HG02973 (cell line): ENCODE data around the gene NOSTRIN.
"Not testable (repeated sequence)": the region's sequence is repeated elsewhere in the genome, so short reads cannot be mapped to it uniquely, and the experiment has no call there.

Experiments
- ATAC-seq: cut with Tn5 transposase; IDR thresholded peaks from one replicate; pipeline ENCODE4 v1.9.1; 2021; ENCODE audit warnings: moderate library complexity; ENCODE audit not compliant: unreplicated experiment

The NOSTRIN gene

DNA sequence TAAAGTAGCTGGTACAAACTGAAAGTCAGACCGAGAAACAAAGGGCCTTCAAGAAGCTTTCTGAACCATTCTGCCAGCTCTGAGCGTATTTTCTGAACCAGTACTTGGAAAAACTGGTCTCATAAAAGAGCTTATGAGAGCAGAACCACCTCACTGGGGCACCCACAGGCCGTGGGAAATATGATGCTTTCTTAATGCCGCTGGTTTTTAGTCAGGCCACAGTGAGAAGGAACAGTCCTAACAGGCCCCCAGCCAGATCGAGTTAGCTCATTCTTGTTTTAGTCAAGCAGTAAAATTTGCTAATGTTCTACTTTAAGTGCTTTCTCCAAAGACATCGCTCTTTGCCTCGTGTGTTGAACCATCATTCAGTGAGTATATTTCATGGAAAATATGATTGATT is 12.7 kb upstream of the NOSTRIN start:
- no peak for ATAC-seq

DNA sequence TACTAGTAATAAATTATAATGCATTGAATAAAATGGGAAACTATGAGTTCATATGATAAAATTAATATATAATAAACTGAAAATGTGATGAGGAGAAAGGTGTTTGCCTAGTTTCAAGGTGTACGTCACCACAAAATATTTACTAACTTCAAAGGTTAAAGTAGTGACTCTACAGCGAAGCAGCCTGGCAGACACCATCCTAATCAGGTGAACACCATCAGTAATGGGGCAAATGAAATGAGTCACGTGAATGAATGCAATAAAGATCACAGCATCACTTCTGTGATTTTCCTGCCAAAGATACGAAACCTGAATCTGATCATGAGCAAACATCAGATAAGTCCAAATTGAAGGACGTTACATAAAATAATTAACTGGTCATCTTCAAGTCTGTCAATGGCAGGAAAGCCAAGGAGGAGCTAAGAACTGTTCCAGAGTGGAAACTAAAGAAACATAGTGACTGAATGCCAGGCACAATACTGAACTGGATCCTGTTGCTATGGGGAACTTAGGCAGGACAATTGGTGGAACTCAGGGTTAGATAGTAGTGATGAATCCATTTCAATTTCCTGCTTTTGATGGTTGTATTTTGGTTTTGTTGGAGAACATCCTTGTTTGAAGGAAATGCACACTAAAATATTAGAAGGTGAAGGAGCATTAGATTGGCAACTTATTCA is 12.1 kb upstream of the NOSTRIN start:
- no peak for ATAC-seq

DNA sequence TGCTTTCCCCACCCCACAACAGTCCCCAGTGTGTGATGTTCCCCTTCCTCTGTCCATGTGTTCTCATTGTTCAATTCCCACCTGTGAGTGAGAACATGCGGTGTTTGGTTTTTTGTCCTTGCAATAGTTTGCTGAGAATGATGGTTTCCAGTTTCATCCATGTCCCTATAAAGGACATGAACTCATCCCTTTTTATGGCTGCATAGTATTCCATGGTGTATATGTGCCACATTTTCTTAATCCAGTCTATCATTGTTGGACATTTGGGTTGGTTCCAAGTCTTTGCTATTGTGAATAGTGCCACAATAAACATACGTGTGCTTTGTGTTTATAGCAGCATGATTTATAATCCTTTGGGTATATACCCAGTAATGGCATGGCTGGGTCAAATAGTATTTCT is 11.3 kb upstream of the NOSTRIN start:
- not testable (repeated sequence) for ATAC-seq

DNA sequence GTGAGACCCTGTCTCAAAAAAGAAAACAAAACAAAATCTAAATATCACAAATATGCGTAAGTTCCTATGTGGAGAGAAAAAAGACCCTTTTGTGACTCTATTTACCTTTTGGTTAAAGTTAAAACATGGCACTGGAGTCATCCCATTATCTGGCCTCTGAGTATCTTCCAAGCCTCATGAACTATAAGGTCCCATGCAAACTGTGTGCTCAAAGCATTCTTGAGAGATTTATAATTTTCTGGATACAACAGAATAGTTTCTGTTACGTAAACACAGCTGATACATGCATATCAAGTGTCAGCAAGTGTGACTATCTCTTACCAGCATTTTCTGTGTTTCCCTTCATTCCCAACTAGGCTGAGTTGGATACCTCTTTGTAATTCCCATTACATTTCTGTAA is 8.8 kb upstream of the NOSTRIN start:
- ATAC-seq: no peak

DNA sequence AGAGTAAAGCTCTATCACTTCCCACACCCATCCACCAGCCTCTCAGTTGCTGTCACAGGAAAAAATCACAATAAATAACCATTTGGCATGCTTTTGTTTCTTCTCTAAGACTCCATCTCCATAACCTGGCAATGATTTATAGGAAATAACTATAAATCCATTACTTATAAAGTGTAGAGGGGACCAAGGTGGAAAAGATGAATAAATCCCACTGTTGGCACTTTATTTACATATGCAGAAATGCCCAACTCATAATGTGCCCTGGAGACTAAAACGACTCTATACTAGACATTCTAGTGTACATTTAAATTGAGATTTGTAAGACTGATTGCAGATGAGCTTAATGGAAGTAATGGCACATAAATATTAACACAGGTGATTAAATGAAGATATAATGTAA is 7.5 kb upstream of the NOSTRIN start:
- no peak for ATAC-seq

DNA sequence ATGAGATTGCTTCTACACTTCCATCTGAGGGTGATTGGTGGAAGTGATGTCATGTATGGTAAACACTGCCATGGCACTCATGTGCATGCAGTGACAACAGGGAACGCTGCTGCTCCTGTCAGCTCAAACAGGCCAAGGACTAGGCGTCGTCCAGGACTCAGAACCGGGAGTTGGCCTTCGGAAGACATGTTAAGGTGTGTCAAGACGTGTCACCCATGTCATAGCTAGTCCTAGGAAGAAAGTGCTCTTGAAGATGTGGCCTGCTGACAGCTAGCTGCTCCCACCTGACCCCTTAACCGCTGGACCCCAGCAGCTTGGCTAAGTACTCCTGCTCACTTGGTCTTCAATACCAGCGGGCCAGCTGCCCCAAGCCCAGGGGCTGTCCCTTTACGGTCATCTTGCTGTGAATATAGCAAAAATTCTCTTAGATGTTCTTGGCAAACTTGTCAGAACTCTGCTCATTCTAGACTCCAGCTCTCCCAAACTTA is 6.3 kb upstream of the NOSTRIN start:
- ATAC-seq: no peak

DNA sequence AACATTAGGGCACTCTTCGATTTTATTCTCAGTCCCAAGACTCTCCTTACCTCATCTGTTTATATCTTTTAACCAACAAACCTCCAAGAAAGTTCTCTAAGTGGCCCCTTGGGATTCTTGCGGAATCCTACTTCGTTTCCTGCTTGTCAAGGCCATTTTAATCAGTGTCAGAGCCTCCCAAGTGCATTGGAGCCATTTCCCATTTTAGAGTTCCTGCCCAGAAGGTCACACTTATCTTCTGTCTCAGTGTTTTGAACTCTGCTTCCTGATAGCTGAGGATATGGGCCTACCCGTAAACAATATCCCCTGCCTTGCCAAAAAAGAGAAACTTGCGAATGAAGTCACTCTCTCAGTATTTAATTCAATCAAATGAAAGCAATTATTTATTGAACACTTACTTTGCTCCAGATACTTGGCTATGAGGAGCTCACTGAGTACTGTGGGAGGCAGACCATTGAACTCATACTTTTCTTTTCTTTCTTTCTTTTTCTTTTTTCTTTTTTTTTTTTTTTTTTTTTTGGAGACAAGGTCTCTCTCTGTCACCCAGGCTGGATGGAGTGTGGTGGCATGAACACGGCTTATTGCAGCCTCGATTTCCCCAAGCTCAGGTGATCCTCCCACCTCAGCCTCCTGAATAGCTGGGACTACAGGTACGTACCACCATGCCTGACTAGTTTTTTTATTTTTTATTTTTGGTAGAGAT is 5.7 kb upstream of the NOSTRIN start:
- no peak for ATAC-seq

DNA sequence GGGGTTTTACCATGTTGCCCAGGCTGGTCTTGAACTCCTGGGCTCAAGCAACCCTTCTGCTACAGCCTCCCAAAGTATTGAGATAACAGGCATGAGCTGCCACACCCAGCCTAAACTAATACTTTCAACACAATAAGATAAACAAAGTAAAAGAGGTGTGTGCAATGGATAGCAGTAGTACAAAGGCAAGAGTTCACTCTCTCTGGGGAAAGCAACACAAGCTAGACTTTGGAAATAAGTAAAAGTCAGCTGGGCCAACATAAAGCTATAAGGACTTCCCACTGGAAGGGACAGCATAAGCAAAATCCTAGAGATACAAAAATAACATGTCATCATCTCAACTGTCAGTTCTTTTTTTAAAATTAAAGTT is 5.2 kb upstream of the NOSTRIN start:
- ATAC-seq: no peak

DNA sequence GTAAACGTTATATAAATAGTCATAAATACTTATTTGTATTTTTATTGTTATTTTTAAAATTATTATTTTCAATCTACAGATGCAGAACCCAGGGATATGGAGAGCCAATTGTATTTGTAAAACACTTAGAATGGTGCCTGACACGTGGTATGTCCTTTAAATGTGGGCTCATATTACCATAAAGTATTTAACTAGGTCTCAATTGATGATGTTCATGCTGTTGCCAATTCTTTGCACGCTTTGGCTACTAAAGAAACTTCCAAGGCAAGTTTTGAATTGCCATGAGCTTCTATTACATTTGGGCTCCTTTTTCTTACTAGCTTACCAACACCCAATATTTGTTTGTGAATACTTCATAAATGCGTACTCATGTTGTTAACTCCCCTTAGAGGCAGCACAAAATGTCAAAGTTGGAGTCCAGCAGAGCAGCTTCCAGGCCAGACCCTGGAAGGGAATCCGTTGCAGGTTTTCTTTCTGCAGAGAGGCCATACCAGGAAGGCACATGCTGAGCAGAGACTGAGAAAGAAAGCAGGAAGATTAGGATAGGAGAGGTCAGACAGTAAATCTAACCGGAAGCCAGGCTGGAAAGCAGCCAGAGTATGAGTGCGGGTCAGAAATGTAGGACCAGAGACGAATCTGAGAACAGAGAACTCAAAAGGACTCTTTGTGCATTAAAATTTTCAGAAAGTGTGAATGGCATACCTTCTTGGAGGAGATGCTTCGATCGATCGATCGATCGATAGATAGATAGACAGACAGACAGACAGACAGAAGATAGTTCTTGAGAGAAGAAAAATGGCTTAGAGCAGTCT is 4.2 kb upstream of the NOSTRIN start:
- no peak for ATAC-seq

DNA sequence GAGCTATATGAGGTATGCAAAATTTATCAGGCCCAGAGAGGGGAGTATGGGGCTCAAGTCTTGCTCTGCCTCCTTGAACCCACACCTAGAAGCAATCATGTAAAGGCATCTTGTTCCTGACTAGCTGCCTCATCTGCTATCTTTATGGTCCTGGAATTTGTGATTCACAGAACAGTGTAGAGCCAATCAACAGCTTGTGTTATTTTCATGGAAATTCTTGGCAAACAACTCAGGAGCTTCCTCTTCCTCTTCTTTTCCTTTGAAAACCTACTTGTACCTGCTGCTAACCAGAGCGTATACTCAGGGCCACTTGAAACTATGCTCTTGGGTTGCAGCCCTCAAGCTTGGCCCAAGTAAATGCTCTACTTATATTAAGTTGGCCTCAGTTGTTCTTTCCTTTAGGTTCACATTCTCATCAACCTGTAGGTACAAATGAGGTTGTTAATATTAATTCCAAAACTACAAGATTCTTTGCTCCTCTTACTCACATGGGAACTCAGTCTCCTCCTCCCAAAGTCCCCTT is 3.5 kb upstream of the NOSTRIN start:
- no peak for ATAC-seq

DNA sequence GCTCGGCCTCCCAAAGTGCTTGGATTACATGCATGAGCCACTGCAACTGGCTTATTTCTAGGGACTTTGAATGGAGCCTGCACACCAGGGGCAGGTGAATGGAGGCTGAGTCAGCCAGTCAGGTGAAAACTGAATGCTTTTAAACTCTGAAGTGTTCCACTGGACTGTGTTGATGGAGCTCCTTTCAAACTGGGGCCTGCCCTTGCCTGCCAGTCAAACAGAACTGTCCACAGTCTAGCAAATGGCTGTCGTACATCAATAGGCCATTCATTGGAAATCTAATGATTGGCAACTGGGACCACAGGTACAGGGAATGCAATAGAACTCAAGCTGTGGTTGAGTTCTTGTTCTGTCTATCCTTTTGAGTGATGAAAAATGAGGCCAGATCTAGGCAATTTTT is 966 bp upstream of the NOSTRIN start:
- no peak for ATAC-seq

DNA sequence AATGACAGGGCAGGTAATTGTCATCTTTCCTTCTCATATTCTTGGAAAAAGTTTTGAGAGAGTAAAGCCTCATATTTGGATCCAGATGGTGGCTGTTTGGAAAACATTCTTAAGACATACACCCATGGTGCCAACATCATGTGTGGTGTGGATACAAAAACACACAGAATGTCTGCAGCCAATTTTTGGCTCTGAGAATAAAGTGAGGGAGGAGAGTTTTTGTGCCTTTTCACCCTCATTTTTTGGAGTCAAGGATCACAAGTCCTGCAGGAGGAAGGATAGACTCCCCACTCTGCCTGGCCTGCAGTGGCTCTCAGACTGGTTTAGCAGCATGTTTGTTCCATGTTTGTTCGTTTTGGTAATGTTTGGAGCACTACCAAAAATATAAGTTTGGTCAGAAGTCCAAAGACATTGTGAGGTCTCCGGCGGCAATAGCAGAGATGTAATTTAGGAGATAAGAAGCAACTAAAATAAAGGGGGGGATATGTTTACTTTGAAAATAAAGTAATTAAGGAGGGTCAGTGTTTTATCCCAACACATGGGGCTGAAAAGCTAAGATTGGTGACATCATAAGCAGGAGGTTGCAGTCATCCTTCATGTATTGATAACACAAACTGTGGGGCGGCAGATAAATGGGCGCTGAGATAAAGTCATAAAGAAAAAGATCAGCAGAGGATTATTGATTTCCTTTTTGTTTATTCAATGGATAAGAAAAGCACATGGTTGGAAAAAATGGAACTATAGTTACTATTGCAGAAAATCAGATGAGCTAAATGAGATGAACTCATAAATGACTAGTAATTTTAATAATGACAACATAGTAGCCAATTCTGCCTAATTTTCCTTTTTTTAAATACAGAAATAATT is 655 bp downstream of the NOSTRIN start:
- no peak for ATAC-seq

DNA sequence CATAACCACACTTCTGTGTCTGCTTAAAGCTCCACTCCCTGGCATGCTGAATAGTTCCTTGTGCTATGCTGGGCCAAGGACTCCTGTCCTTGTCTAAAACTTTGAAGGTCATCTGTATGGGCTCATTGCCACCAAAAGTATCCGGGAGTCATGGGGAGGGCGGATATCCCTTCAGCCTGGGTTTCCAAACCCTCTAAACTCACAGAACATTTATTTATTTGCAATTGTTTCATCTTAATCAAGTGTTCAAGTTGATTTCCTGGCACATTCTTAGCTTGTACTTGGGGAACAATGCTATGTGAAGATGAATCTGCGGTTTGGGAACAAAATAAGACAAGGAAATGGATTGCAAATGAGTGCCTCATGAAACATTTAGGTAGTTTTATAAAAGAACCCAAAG is 1.8 kb downstream of the NOSTRIN start:
- no peak for ATAC-seq

DNA sequence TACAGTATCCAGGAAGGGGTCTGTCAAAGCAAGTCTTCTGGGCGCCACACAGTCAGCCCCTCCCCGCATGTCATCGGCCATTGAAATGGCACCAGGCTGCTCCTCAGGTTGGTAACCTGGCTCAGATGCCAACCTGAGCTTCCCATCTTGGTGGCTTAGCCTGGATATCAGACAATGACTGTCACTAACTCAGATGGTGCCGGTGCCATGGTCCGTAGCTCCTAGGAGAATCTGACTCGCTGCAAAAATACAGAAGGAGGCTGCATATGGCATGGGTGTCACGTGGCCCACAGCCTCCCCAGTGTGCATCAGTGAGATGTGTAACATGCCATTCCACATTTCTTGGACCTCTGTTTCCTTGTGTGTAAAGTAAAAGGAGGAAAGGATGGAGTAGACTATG is 3.2 kb downstream of the NOSTRIN start:
- ATAC-seq: no peak

DNA sequence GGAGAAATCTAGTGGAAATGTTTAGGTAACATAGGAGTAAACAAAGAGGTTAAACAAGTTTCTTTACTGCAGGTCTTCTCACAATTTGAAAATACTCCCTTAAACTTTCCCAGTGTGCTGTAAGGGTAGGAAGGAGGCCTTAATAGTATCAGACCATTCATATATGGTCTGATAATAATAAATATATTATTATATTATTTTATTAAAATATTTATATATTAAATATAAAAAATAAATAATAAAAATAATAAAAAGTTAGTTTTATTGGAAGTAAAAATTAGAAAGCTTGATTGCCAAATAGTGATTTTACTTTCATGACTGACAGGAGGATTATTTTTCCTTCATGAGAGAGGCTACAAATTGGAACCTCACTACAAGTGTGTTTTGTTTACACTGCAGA is 7.1 kb downstream of the NOSTRIN start:
- ATAC-seq: no peak

DNA sequence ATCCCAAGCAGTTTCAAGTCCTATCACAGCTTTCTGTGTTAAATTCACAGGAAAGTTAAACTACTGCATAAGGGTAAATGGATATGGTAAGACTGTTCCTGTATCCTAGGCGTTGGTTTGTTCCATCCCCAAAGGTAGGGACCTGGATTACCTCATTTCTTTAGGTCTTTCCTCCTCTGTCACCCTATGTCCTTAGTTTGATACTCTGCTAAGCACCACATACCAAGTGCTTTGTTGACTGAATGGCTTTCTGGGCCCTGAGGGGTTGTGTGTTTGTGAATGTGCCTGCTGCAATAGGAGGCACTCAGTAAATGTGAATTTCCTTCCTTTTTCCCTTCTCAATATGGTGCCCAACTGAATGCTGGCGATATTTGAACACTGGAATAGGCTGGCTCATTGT is 7.8 kb downstream of the NOSTRIN start:
- no peak for ATAC-seq

DNA sequence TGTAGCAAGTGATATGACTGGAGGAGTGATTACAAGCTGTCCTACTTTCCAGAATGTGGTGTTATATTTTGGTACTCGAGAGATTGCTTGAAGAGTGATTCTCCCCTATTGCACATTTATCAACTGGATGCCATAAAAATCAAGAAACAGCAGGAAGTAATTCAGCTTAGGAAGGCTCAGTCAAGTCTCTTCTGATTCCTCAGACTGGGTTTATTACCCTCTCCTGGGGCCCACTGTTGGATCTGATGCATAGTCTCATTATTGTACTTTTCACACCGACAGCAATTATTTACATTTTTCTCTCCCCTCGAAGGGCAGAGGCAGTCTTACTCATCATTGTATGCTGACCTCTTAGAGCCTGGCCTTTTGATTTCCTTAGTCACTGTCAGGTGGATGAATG is 9.3 kb downstream of the NOSTRIN start:
- no peak for ATAC-seq

DNA sequence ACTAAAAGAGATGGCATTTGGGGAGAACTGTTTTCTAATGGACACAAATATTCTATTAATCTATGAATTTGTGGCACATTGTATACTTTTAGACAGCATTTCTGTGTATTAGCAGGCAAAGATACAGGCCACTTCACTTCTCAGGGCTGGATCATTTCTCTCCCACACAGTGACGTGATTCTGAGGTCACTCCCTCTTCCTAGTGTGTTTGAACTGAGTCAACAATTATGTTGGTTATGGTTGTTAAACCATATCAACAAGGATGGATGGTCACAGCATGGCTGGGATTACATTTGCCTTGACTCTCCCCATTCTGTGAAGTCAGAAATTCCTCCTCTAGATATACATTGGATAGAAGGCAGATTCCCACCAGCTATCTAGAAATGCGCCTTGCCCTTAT is 11.6 kb downstream of the NOSTRIN start:
- ATAC-seq: no peak

DNA sequence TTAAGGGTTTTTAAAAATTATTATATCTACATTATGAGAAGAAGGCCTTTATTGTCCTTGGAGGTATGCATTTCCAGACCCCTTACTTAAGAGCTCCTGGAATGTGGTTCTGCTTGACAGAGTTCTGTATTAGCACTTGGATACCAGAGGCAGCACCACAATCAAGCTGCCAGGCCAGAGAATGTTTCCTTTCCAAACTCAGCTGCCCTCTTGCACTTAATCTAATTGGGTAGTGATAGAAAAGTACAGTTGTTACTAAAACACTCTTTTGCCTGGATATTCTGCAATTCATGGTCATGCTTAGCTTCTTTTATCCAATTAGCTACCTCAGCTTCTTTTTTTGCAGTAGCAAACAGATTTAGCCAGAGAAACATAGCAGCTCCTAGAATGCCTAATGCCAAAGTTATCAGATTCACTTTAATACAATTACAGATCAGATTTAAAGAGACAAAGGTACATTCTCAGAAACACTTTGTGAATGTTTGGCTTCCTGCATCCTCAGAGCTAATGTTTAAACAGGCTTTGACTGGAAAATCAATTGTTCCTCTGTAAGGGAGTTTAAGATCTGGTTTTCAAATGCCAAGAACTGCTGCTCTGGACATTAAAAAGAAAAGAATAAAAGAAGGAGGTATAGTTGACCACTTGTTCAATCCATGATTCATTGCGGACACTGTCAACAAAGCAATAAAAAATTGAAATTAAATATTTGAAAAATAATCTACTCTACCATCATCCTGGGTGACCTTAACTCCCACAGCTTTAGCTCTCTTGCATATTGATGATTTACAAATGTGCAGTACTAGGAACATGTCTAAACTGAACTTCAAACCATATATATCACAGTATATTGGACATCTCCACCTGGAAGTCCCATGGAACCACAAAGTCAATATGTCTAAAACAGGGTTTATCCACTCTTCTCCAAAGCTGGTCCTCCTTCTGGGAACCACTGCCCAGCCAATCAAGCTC is 12.8 kb downstream of the NOSTRIN start:
- ATAC-seq: no peak

DNA sequence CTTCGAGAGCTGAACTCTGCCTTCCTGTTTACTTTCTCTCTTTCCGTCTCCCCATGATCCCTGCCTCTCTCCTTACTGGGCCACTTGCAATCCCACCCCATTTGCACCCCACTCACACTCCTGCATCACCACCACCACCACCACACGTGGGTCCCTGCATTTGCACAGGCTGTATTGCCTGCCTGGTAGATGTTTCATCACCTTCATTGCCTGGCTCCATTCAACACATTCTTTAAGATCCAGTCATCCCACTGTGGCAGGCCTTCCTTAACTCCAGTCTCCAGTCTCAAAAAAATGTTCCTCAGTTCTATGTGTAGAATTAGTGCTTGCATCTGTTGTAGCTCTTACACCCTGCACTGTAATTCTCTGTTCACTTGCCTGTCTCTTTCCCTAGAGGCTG is 13.9 kb downstream of the NOSTRIN start:
- ATAC-seq: no peak
